Loucy (cell line): ENCODE measurements around the gene ACSF3.

Source experiments
- CTCF ChIP-seq: fragments of 200-600 bp; sonication (generic); conservative IDR thresholded peaks from 2 replicates; pipeline ENCODE4 v1.5.1; 2014; ENCODE audit warnings: mild to moderate bottlenecking, antibody characterized with exemption, low read length
- EZH2phosphoT487 ChIP-seq: fragments of 200-600 bp; IDR thresholded peaks from 2 replicates; pipeline ENCODE4 v1.6.1; 2018; ENCODE audit warnings: antibody characterized with exemption, mild to moderate bottlenecking, moderate library complexity, borderline replicate concordance

- TF ChIP-seq CTCF (no peak), EZH2phosphoT487 (no peak)
Observed at GRCh38 chr16:89117227-89117974, 23.7 kb downstream of the ACSF3 start.
